Ascending aorta (tissue), 2 donors: ENCODE data around the gene CPN2. TPM values are rescaled to one million over a fixed set of nuclear protein-coding genes. Genes with fewer than 3 reads are reported as not detected.

Experiments used
- DNase-seq, 2 donors: peaks; one replicate each; pipeline ENCODE4 v3.0.0-alpha.2; 2019; ENCODE audit warnings: low spot score in 2 of 2
- H3K27ac ChIP-seq, 2 donors: fragments of 200-600 bp; sonication (generic); one replicate each; pipeline ENCODE4 v1.5.1; 2016 to 2017; ENCODE audit warnings: mild to moderate bottlenecking in 1 of 2
- H3K27me3 ChIP-seq: fragments of 200-600 bp; sonication (generic); one replicate; pipeline ENCODE4 v1.5.1; 2017
- H3K36me3 ChIP-seq, 2 donors: fragments of 200-600 bp; sonication (generic); one replicate each; pipeline ENCODE4 v1.5.1; 2016
- H3K4me1 ChIP-seq, 2 donors: fragments of 200-600 bp; sonication (generic); one replicate each; pipeline ENCODE4 v1.5.1; 2016 to 2017; ENCODE audit warnings: mild to moderate bottlenecking in 1 of 2
- H3K4me3 ChIP-seq, 2 donors: fragments of 200-600 bp; sonication (generic); one replicate each; pipeline ENCODE4 v1.5.1; 2016 to 2017; ENCODE audit warnings: mild to moderate bottlenecking in 1 of 2
- H3K9me3 ChIP-seq, 2 donors: fragments of 200-600 bp; sonication (generic); one replicate each; pipeline ENCODE4 v1.5.1; 2016
- intact Hi-C: fragments of 100-400 bp; cut with DNase I; formaldehyde crosslinking; loops from one replicate; pipeline ENCODE4 v1.15.1; 2023
- total RNA-seq: library from RNA; depleted of rRNA; stranded (reverse); fragments of >200 nt; gene quantifications from one replicate; pipeline ENCODE4 v1.1.0, GENCODE V29; 2016
- TF ChIP-seq, protein P1 (sequence below), 3 experiments: fragments of 200-600 bp in 2 of 3; fragments of 450-650 bp in 1 of 3; sonication (generic) in 2 of 3; IDR thresholded peaks; one replicate each; pipeline ENCODE4 v1.5.1; 2016 to 2019; ENCODE audit warnings: antibody characterized with exemption in 3 of 3, mild to moderate bottlenecking in 1 of 3, moderate library complexity in 1 of 3

The CPN2 gene
- total RNA-seq, 1 donor from 2014 or later: not detected

- no peaks in the 10 kb centered on the region for H3K9me3 ChIP-seq
- TF ChIP-seq, protein P1, sequence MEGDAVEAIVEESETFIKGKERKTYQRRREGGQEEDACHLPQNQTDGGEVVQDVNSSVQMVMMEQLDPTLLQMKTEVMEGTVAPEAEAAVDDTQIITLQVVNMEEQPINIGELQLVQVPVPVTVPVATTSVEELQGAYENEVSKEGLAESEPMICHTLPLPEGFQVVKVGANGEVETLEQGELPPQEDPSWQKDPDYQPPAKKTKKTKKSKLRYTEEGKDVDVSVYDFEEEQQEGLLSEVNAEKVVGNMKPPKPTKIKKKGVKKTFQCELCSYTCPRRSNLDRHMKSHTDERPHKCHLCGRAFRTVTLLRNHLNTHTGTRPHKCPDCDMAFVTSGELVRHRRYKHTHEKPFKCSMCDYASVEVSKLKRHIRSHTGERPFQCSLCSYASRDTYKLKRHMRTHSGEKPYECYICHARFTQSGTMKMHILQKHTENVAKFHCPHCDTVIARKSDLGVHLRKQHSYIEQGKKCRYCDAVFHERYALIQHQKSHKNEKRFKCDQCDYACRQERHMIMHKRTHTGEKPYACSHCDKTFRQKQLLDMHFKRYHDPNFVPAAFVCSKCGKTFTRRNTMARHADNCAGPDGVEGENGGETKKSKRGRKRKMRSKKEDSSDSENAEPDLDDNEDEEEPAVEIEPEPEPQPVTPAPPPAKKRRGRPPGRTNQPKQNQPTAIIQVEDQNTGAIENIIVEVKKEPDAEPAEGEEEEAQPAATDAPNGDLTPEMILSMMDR (IDR thresholded peaks at IDR 0.05): no peak
- intact Hi-C loops: no loop called here
- no peaks in the 10 kb centered on the region for H3K36me3 ChIP-seq
- H3K27ac ChIP-seq: no peak overlapping the region
- no peak overlapping the region for H3K4me3 ChIP-seq
- H3K27me3 ChIP-seq: no peaks in the 10 kb centered on the region
- no peak for DNase-seq
- no peaks in the 10 kb centered on the region for H3K4me1 ChIP-seq
These were observed 13.7 kb upstream of the CPN2 start for GRCh38 chr3:194364652-194365434.

GRCh38 chr3:194364314-194364651, 13.2 kb upstream of the CPN2 start:
- Histone ChIP-seq H3K9me3 (no peaks in the 10 kb centered on the region), H3K36me3 (no peaks in the 10 kb centered on the region), H3K4me3 (no peak overlapping the region), H3K4me1 (no peaks in the 10 kb centered on the region), H3K27ac (no peak overlapping the region), H3K27me3 (no peaks in the 10 kb centered on the region)
- TF ChIP-seq, protein P1 (IDR thresholded peaks at IDR 0.05): no peak
- no peak for DNase-seq
- intact Hi-C loops: no loop called here

GRCh38 chr3:194360568-194360967, 9.4 kb upstream of the CPN2 start:
- intact Hi-C loops: no loop called here
- no peak for DNase-seq
- Histone ChIP-seq H3K27me3 (no peaks in the 10 kb centered on the region), H3K36me3 (no peaks in the 10 kb centered on the region), H3K9me3 (no peaks in the 10 kb centered on the region), H3K4me1 (no peaks in the 10 kb centered on the region), H3K27ac (no peak overlapping the region), H3K4me3 (no peak overlapping the region)
- TF ChIP-seq, protein P1 (IDR thresholded peaks at IDR 0.05): no peak

DNA sequence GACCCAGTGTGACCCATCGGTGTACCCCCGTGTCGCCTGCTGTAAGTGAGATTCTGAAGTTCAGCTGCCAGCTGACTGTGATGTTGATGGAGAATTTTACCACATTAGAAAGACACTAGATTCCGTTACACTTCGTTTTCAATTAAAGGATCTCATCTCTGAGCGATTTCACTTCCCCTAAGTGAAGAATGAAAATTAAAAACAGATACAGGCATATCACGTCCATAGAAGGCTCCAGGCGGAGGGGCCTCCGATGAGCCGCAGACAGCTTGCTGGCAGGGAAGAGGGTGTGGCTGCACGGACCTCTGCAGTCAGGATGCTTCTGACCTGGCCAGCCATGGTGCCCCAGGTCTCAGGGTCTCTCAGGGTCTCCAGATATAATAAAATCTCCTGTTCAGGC, 6.6 kb upstream of the CPN2 start:
- Histone ChIP-seq H3K4me1 (no peaks in the 10 kb centered on the region), H3K27me3 (no peaks in the 10 kb centered on the region), H3K36me3 (no peaks in the 10 kb centered on the region), H3K27ac (no peak overlapping the region), H3K9me3 (no peaks in the 10 kb centered on the region), H3K4me3 (no peak overlapping the region)
- TF ChIP-seq, protein P1 (IDR thresholded peaks at IDR 0.05): no peak
- intact Hi-C loops: no loop called here
- no peak for DNase-seq

GRCh38 chr3:194355379-194355778, 4.3 kb upstream of the CPN2 start:
- Histone ChIP-seq H3K4me1 (no peaks in the 10 kb centered on the region), H3K27ac (no peak overlapping the region), H3K27me3 (no peaks in the 10 kb centered on the region), H3K9me3 (no peaks in the 10 kb centered on the region), H3K36me3 (no peaks in the 10 kb centered on the region), H3K4me3 (no peak overlapping the region)
- intact Hi-C loops: no loop called here
- TF ChIP-seq, protein P1 (IDR thresholded peaks at IDR 0.05): no peak
- DNase-seq: no peak

DNA sequence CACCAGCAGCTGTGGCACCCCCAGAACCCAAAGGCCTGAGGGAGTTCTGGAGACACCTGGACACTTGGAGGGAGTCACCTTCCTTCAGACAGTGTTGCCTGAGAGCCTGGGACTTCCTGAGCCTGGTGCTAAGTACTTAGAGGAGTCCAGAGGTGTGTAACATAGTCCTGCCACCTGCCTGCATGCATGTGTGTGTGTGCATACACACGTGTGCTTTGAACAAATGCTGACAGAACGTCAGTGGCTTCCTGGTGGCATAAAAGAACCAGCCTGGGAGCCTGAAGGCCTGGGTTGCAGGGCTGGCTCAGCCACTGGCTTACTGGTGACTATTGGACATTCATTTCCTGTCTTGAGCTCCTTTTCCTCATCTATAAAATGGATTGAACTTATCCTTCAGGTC, 3.2 kb upstream of the CPN2 start:
- Histone ChIP-seq H3K27ac (no peak overlapping the region), H3K27me3 (no peaks in the 10 kb centered on the region), H3K36me3 (no peaks in the 10 kb centered on the region), H3K9me3 (no peaks in the 10 kb centered on the region), H3K4me3 (no peak overlapping the region), H3K4me1 (no peaks in the 10 kb centered on the region)
- TF ChIP-seq, protein P1 (IDR thresholded peaks at IDR 0.05): no peak
- no peak for DNase-seq
- intact Hi-C loops: no loop called here
